Measurements from ENCODE around the gene SEMA5A.

- TF ChIP-seq EZH2 (IDR thresholded peaks at IDR 0.05) (no peak), EZH2phosphoT487 (IDR thresholded peaks at IDR 0.05) (no peak)
- TF ChIP-seq, protein P1, sequence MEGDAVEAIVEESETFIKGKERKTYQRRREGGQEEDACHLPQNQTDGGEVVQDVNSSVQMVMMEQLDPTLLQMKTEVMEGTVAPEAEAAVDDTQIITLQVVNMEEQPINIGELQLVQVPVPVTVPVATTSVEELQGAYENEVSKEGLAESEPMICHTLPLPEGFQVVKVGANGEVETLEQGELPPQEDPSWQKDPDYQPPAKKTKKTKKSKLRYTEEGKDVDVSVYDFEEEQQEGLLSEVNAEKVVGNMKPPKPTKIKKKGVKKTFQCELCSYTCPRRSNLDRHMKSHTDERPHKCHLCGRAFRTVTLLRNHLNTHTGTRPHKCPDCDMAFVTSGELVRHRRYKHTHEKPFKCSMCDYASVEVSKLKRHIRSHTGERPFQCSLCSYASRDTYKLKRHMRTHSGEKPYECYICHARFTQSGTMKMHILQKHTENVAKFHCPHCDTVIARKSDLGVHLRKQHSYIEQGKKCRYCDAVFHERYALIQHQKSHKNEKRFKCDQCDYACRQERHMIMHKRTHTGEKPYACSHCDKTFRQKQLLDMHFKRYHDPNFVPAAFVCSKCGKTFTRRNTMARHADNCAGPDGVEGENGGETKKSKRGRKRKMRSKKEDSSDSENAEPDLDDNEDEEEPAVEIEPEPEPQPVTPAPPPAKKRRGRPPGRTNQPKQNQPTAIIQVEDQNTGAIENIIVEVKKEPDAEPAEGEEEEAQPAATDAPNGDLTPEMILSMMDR (IDR thresholded peaks at IDR 0.05): no peak
Observed at GRCh38 chr5:9453480-9454011, 92.3 kb downstream of the SEMA5A start.
